Measurements from ENCODE around the gene CROCC.

CROCC gene

GRCh38 chr1:17012775-17013490, 91.2 kb downstream of the CROCC start:
- no peak for DNase-seq (ENCODE audit: low spot score)

- no peak for DNase-seq (ENCODE audit: low spot score)
Measured at GRCh38 chr1:17013491-17014320, 92.0 kb downstream of the CROCC start.

- DNase-seq (ENCODE audit: low spot score): no peak
Measured at GRCh38 chr1:17014671-17015567, 93.2 kb downstream of the CROCC start.

- DNase-seq (ENCODE audit: low spot score): no peak
Measured at GRCh38 chr1:17016317-17016661, 94.6 kb downstream of the CROCC start.

GRCh38 chr1:17017435-17017834, 95.7 kb downstream of the CROCC start:
- no peak for DNase-seq (ENCODE audit: low spot score)

GRCh38 chr1:17018849-17019248, 97.1 kb downstream of the CROCC start:
- no peak for DNase-seq (ENCODE audit: low spot score)

GRCh38 chr1:17020502-17020901, 98.8 kb downstream of the CROCC start:
- no peak for DNase-seq (ENCODE audit: low spot score)

- DNase-seq (ENCODE audit: low spot score): no peak
Measured at GRCh38 chr1:17021896-17022295, 100.2 kb downstream of the CROCC start.

Data from CD4-positive, alpha-beta T cell treated with Interleukin-6 at 100 ng/mL for 8 hours (primary cell).